Stimulated activated CD4-positive, alpha-beta T cell treated with anti-CD3 and anti-CD28 coated beads, Interleukin-1b, Interleukin-23, amount 100 ng/mL, for 1 hour (primary cell): ENCODE results near the gene RAB28.
"Not testable (repeated sequence)": the region's sequence is repeated elsewhere in the genome, so short reads cannot be mapped to it uniquely, and the experiment has no call there.

ENCODE experiments used
- DNase-seq, 2 donors: peaks; one replicate each; pipeline ENCODE4 v3.0.0-alpha.2; 2020; ENCODE audit warnings: low read depth in 2 of 2

The RAB28 gene

GRCh38 chr4:13449590-13449989 is 34.5 kb downstream of the RAB28 start:
- no peak for DNase-seq

GRCh38 chr4:13445841-13446790 is 38.0 kb downstream of the RAB28 start:
- no peak for DNase-seq

GRCh38 chr4:13441506-13441905 is 42.6 kb downstream of the RAB28 start:
- no peak for DNase-seq

- DNase-seq, result no peak
Measured at GRCh38 chr4:13436962-13437361, 47.2 kb downstream of the RAB28 start.

GRCh38 chr4:13432453-13432852 is 51.7 kb downstream of the RAB28 start:
- DNase-seq, result no peak

- DNase-seq, result no peak
Measured at GRCh38 chr4:13430834-13431568, 53.1 kb downstream of the RAB28 start.

- DNase-seq, result no peak
Measured at GRCh38 chr4:13427599-13428325, 56.4 kb downstream of the RAB28 start.

- DNase-seq, result no peak
Measured at GRCh38 chr4:13415068-13415785, 68.9 kb downstream of the RAB28 start.

- DNase-seq, result no peak
Measured at GRCh38 chr4:13413729-13414437, 70.3 kb downstream of the RAB28 start.

- no peak for DNase-seq
Measured at GRCh38 chr4:13411942-13412341, 72.2 kb downstream of the RAB28 start.

GRCh38 chr4:13409324-13409723 is 74.8 kb downstream of the RAB28 start:
- no peak for DNase-seq

GRCh38 chr4:13406156-13406555 is 78.0 kb downstream of the RAB28 start:
- DNase-seq, result not testable (repeated sequence)

- DNase-seq, result no peak
Measured at GRCh38 chr4:13403833-13404232, 80.3 kb downstream of the RAB28 start.

- no peak for DNase-seq
Measured at GRCh38 chr4:13403326-13403725, 80.8 kb downstream of the RAB28 start.

- DNase-seq, result no peak
Measured at GRCh38 chr4:13399257-13399656, 84.9 kb downstream of the RAB28 start.

GRCh38 chr4:13396161-13396560 is 88.0 kb downstream of the RAB28 start:
- no peak for DNase-seq

- not testable (repeated sequence) for DNase-seq
Measured at GRCh38 chr4:13389901-13390300, 94.2 kb downstream of the RAB28 start.

- DNase-seq, result no peak
Measured at GRCh38 chr4:13386405-13387107, 97.6 kb downstream of the RAB28 start.

GRCh38 chr4:13384055-13384454 is 100.1 kb downstream of the RAB28 start:
- DNase-seq, result no peak
